Neural progenitor cell (in vitro differentiated cells): Measurements from ENCODE around the gene CORO6. TPM values are rescaled to one million over a fixed set of nuclear protein-coding genes. Genes with fewer than 3 reads are reported as not detected.

ENCODE experiments used
- DNase-seq: peaks from one replicate; pipeline ENCODE4 v3.0.0-alpha.2; 2016; ENCODE audit warnings: low spot score
- H2AFZ ChIP-seq: fragments of 200-600 bp; sonication (generic); replicated peaks from 2 replicates; pipeline ENCODE4 v1.6.1; 2016; ENCODE audit warnings: antibody characterized with exemption
- H3F3A ChIP-seq: fragments of 200-600 bp; sonication (generic); 2 replicates; pipeline ENCODE4 v1.6.1; 2016; ENCODE audit warnings: antibody characterized with exemption, low read depth
- H3K27ac ChIP-seq: fragments of 200-600 bp; sonication (generic); 2 replicates; pipeline ENCODE4 v1.5.1; 2016; ENCODE audit warnings: mild to moderate bottlenecking
- H3K27me3 ChIP-seq: fragments of 200-600 bp; sonication (generic); 2 replicates; pipeline ENCODE4 v1.6.1; 2016; ENCODE audit warnings: mild to moderate bottlenecking, moderate library complexity
- H3K36me3 ChIP-seq: fragments of 200-600 bp; sonication (generic); 2 replicates; pipeline ENCODE4 v1.5.1; 2016
- H3K4me1 ChIP-seq: fragments of 200-600 bp; sonication (generic); 2 replicates; pipeline ENCODE4 v1.6.1; 2016; ENCODE audit warnings: mixed run types
- H3K4me2 ChIP-seq: fragments of 200-600 bp; sonication (generic); 2 replicates; pipeline ENCODE4 v1.6.1; 2016
- H3K4me3 ChIP-seq: fragments of 200-600 bp; sonication (generic); 2 replicates; pipeline ENCODE4 v1.5.1; 2016
- H3K79me2 ChIP-seq: fragments of 200-600 bp; sonication (generic); 2 replicates; pipeline ENCODE4 v1.6.1; 2016; ENCODE audit warnings: low read depth
- H3K9ac ChIP-seq: fragments of 200-600 bp; sonication (generic); 2 replicates; pipeline ENCODE4 v1.6.1; 2016
- H3K9me3 ChIP-seq: fragments of 200-600 bp; sonication (generic); 2 replicates; pipeline ENCODE4 v1.5.1; 2016; ENCODE audit warnings: low read depth
- H4K20me1 ChIP-seq: fragments of 200-600 bp; sonication (generic); 2 replicates; pipeline ENCODE4 v1.6.1; 2016; ENCODE audit warnings: low read depth
- H3K27ac Mint-ChIP-seq: 3 replicates; pipeline ENCODE4 v1.8.0; 2021; ENCODE audit warnings: mixed read lengths
- H3K27me3 Mint-ChIP-seq: 2 replicates; pipeline ENCODE4 v1.8.0; 2022; ENCODE audit warnings: low read depth, mild to moderate bottlenecking, inconsistent platforms, moderate library complexity, mixed read lengths; ENCODE audit not compliant: insufficient read depth
- H3K36me3 Mint-ChIP-seq: 3 replicates; pipeline ENCODE4 v1.8.0; 2021; ENCODE audit warnings: mixed read lengths
- H3K4me1 Mint-ChIP-seq: 3 replicates; pipeline ENCODE4 v1.8.0; 2021; ENCODE audit warnings: mixed read lengths
- H3K4me3 Mint-ChIP-seq: 3 replicates; pipeline ENCODE4 v1.8.0; 2021; ENCODE audit warnings: mild to moderate bottlenecking, moderate library complexity, mixed read lengths
- H3K9me3 Mint-ChIP-seq: 3 replicates; pipeline ENCODE4 v1.8.0; 2020; ENCODE audit warnings: mixed read lengths
- EZH2 ChIP-seq: fragments of 200-600 bp; sonication (generic); IDR thresholded peaks from 2 replicates; pipeline ENCODE4 v1.6.1; 2017; ENCODE audit warnings: antibody characterized with exemption, mild to moderate bottlenecking, moderate library complexity
- EZH2phosphoT487 ChIP-seq: fragments of 200-600 bp; sonication (generic); IDR thresholded peaks from 2 replicates; pipeline ENCODE4 v1.6.1; 2017; ENCODE audit warnings: antibody characterized with exemption
- total RNA-seq: library from RNA; depleted of rRNA; stranded (reverse); fragments of >200 nt; gene quantifications from 2 replicates; pipeline ENCODE4 v1.2.3, GENCODE V29; 2015; ENCODE audit warnings: low replicate concordance
- TF ChIP-seq, protein P1 (sequence below): fragments of 200-600 bp; sonication (generic); IDR thresholded peaks from 2 replicates; pipeline ENCODE4 v1.5.1; 2017; ENCODE audit warnings: antibody characterized with exemption, mild to moderate bottlenecking

CORO6 gene
- total RNA-seq, 1 donor from 2014 or later = 3.9 TPM

DNA sequence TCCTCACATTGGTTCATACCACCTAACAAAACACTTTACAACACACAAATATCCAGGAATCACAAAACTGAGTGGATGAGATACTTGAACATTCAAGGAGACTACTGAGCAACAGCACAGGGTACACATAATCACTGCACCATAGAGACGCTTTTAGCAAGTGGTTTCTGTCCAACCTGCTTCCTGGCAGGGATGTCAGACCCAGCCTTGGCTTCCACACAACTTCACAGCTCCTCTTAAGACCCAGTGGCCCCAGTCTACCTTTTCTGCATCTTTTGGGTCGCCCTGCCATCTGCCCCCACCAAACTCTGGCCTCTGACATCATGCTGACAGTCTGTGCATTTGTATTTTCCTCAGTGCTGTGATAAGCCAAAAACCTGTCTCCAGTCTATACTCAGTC, 5.9 kb upstream of the CORO6 start:
- H3K27ac ChIP-seq = no peak overlapping the region
- H2AFZ ChIP-seq = no peak overlapping the region
- Mint-ChIP-seq H3K9me3 (no peaks in the 10 kb centered on the region), H3K27me3 (peaks cover 8% of the 10 kb centered on the region), H3K4me1 (peaks cover 5% of the 10 kb centered on the region), H3K4me3 (no peak overlapping the region), H3K27ac (no peak overlapping the region), H3K36me3 (peaks cover 17% of the 10 kb centered on the region)
- no peaks in the 10 kb centered on the region for H4K20me1 ChIP-seq
- no peak for DNase-seq
- peaks cover 13% of the 10 kb centered on the region for H3F3A ChIP-seq
- no peaks in the 10 kb centered on the region for H3K9me3 ChIP-seq
- H3K9ac ChIP-seq = no peak overlapping the region
- no peaks in the 10 kb centered on the region for H3K36me3 ChIP-seq
- H3K4me2 ChIP-seq = no peak overlapping the region
- TF ChIP-seq, protein P1, sequence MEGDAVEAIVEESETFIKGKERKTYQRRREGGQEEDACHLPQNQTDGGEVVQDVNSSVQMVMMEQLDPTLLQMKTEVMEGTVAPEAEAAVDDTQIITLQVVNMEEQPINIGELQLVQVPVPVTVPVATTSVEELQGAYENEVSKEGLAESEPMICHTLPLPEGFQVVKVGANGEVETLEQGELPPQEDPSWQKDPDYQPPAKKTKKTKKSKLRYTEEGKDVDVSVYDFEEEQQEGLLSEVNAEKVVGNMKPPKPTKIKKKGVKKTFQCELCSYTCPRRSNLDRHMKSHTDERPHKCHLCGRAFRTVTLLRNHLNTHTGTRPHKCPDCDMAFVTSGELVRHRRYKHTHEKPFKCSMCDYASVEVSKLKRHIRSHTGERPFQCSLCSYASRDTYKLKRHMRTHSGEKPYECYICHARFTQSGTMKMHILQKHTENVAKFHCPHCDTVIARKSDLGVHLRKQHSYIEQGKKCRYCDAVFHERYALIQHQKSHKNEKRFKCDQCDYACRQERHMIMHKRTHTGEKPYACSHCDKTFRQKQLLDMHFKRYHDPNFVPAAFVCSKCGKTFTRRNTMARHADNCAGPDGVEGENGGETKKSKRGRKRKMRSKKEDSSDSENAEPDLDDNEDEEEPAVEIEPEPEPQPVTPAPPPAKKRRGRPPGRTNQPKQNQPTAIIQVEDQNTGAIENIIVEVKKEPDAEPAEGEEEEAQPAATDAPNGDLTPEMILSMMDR = no peak
- TF ChIP-seq EZH2phosphoT487 (no peak), EZH2 (no peak)
- no peaks in the 10 kb centered on the region for H3K79me2 ChIP-seq
- peaks cover 8% of the 10 kb centered on the region for H3K4me1 ChIP-seq
- peaks cover 8% of the 10 kb centered on the region for H3K27me3 ChIP-seq
- no peak overlapping the region for H3K4me3 ChIP-seq

DNA sequence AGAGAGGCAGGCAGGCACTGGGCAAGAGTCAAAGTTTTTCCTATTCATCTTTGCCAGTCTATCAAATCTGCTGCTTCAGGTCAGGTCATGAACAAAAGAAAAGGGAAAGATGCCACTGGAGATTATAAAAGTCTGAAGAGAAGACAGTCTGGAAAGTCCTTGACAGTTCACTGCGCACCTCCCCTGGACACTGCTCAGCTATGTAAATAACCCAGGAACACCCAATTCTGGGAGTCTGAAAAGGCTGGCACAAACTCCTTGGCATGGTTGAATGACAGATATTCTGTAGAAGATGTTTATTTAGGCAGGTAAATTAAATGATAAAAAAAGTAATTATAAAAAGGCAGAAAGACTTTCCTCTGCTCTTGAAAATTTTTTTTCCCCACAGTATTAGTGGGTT, 5.2 kb upstream of the CORO6 start:
- Histone ChIP-seq H3K4me2 (no peak overlapping the region), H2AFZ (no peak overlapping the region), H3K4me3 (no peak overlapping the region), H3K4me1 (peaks cover 10% of the 10 kb centered on the region), H4K20me1 (no peaks in the 10 kb centered on the region), H3K79me2 (no peaks in the 10 kb centered on the region), H3K27ac (no peak overlapping the region), H3K9me3 (no peaks in the 10 kb centered on the region), H3K9ac (no peak overlapping the region), H3F3A (peaks cover 14% of the 10 kb centered on the region), H3K36me3 (no peaks in the 10 kb centered on the region), H3K27me3 (peaks cover 15% of the 10 kb centered on the region)
- H3K36me3 Mint-ChIP-seq = peaks cover 17% of the 10 kb centered on the region
- no peak overlapping the region for H3K27ac Mint-ChIP-seq
- DNase-seq = no peak
- peaks cover 10% of the 10 kb centered on the region for H3K27me3 Mint-ChIP-seq
- peaks cover 9% of the 10 kb centered on the region for H3K4me1 Mint-ChIP-seq
- no peaks in the 10 kb centered on the region for H3K9me3 Mint-ChIP-seq
- no peak overlapping the region for H3K4me3 Mint-ChIP-seq
- TF ChIP-seq EZH2phosphoT487 (no peak), EZH2 (no peak)
- TF ChIP-seq, protein P1 = no peak

DNA sequence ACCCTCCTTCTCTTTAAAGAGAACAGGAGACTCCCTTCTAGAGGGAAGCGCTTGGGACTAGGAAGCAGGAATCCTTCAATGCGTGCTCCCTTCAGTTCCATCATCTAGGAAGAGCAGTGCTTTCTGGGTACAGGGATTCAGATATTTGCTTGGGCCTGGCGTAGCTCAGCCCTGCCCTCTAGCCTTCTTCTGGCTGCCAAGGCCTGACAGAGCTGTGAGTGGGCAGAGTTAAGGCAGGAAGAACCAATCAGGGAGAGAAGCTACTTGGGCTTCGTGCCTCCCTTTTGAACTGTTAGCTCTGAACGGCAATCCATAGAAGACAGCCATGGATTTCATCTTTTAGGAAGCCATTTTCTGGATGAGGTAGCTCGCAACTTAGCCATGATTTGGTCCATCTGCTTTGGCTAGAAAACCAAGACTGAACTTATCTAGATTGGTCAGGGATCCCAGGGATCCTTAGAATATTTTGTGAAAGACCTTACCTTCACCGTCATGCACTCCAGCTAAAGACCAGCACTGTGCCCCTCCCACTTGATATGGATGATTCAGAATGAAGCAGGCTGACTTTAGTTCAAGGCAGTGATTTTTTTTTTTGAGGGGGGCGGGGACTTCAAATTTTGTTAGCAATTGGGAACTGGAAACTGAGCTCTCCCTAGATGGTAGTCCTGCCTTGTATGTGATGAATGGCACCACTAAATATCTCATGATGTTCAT, 2.5 kb upstream of the CORO6 start:
- H2AFZ ChIP-seq = no peak overlapping the region
- Mint-ChIP-seq H3K4me1 (peaks cover 20% of the 10 kb centered on the region), H3K27ac (no peak overlapping the region), H3K9me3 (no peaks in the 10 kb centered on the region), H3K27me3 (peaks cover 14% of the 10 kb centered on the region), H3K4me3 (no peak overlapping the region), H3K36me3 (peaks cover 3% of the 10 kb centered on the region)
- no peaks in the 10 kb centered on the region for H3K9me3 ChIP-seq
- no peak overlapping the region for H3K27ac ChIP-seq
- peak; percentile 39 for DNase-seq
- H3K27me3 ChIP-seq = peaks cover 41% of the 10 kb centered on the region
- H3F3A ChIP-seq = peaks cover 14% of the 10 kb centered on the region
- H3K4me1 ChIP-seq = peaks cover 10% of the 10 kb centered on the region
- H3K36me3 ChIP-seq = no peaks in the 10 kb centered on the region
- no peaks in the 10 kb centered on the region for H3K79me2 ChIP-seq
- no peak overlapping the region for H3K4me2 ChIP-seq
- no peak overlapping the region for H3K4me3 ChIP-seq
- no peaks in the 10 kb centered on the region for H4K20me1 ChIP-seq
- H3K9ac ChIP-seq = no peak overlapping the region
- TF ChIP-seq EZH2phosphoT487 (no peak), EZH2 (no peak)
- TF ChIP-seq, protein P1 = no peak
